K562 (cell line): ENCODE measurements around the gene CCDC87. TPM values are rescaled to one million over a fixed set of nuclear protein-coding genes. Genes with fewer than 3 reads are reported as not detected.
A peak's percentile ranks its signal among the peaks of the same experiment; 100 is the strongest.

Source experiments
- ASH1L ChIP-seq: fragments of 450-650 bp; IDR thresholded peaks from 2 replicates; pipeline ENCODE4 v1.6.1; 2018; ENCODE audit warnings: borderline replicate concordance, mild to moderate bottlenecking, low read depth; ENCODE audit not compliant: partially characterized antibody
- ATF7 ChIP-seq: fragments of 450-650 bp; IDR thresholded peaks from 2 replicates; pipeline ENCODE4 v1.7.1; 2014; ENCODE audit warnings: mild to moderate bottlenecking, moderate library complexity
- CXXC5 ChIP-seq: fragments of 250-450 bp; sonication (Bioruptor Pico); IDR thresholded peaks from 2 replicates; pipeline ENCODE4 v1.8.0; 2022; ENCODE audit warnings: inconsistent platforms, mild to moderate bottlenecking, moderate library complexity
- DPF2 ChIP-seq: fragments of 450-650 bp; IDR thresholded peaks from 2 replicates; pipeline ENCODE4 v1.6.1; 2016
- GATAD2B ChIP-seq: fragments of 450-650 bp; IDR thresholded peaks from 2 replicates; pipeline ENCODE4 v1.6.1; 2017; ENCODE audit warnings: mild to moderate bottlenecking, borderline replicate concordance
- HMG20A ChIP-seq: fragments of 450-650 bp; formaldehyde crosslinking; conservative IDR thresholded peaks from 2 replicates; pipeline ENCODE4 v1.4.0; 2020; ENCODE audit warnings: mild to moderate bottlenecking, mixed read lengths
- HMG20B ChIP-seq: fragments of 250-450 bp; sonication (Bioruptor Pico); IDR thresholded peaks from 2 replicates; pipeline ENCODE4 v1.5.0; 2021; ENCODE audit warnings: mild to moderate bottlenecking
- IFI16 ChIP-seq: fragments of 250-450 bp; sonication (Bioruptor Pico); IDR thresholded peaks from 2 replicates; pipeline ENCODE4 v2.1.2; 2022; ENCODE audit warnings: mild to moderate bottlenecking, inconsistent platforms
- KLF10 ChIP-seq: fragments of 250-450 bp; sonication (Bioruptor Pico); IDR thresholded peaks from 2 replicates; pipeline ENCODE4 v1.6.1; 2021; ENCODE audit warnings: matching md5 sums
- MEF2D ChIP-seq: conservative IDR thresholded peaks from 2 replicates; pipeline ENCODE4 v1.6.1; 2016; ENCODE audit warnings: low read depth, missing genetic modification characterization, missing compliant biosample characterization
- MTA2 ChIP-seq: fragments of 450-650 bp; IDR thresholded peaks from 2 replicates; pipeline ENCODE4 v1.6.1; 2016; ENCODE audit warnings: low read depth
- POLR2G ChIP-seq: fragments of 200-400 bp; formaldehyde crosslinking; IDR thresholded peaks from 2 replicates; pipeline ENCODE4 v1.6.1; 2017; ENCODE audit warnings: low read depth, mild to moderate bottlenecking, antibody characterized with exemption, low read length, moderate library complexity
- SMAD1 ChIP-seq: fragments of 150-350 bp; IDR thresholded peaks from 2 replicates; pipeline ENCODE4 v1.6.1; 2014; ENCODE audit warnings: low read length, low read depth; ENCODE audit not compliant: partially characterized antibody
- TRIM28 ChIP-seq: fragments of 450-650 bp; IDR thresholded peaks from 2 replicates; pipeline ENCODE4 v1.6.1; 2017
- ZKSCAN1 ChIP-seq: fragments of 150-350 bp; IDR thresholded peaks from 2 replicates; pipeline ENCODE4 v1.6.1; 2016; ENCODE audit warnings: low read depth, low read length
- ZNF165 ChIP-seq: fragments of 250-450 bp; sonication (Bioruptor Pico); IDR thresholded peaks from 2 replicates; pipeline ENCODE4 v1.4.0; 2020; ENCODE audit warnings: borderline replicate concordance
- ZNF445 ChIP-seq: fragments of 250-450 bp; sonication (Bioruptor Pico); IDR thresholded peaks from 2 replicates; pipeline ENCODE4 v1.4.0; 2020; ENCODE audit warnings: low read depth, mild to moderate bottlenecking, moderate library complexity
- polyA plus RNA-seq, 8 experiments: library from polyadenylated mRNA; depleted of rRNA in 4 of 8; stranded (reverse) in 5 of 8; unstranded in 3 of 8; fragments of >200 nt; fragmentation: Nextera tagmentation in 2 of 8; fragmentation: Illumina TruSeq in 1 of 8; extraction: Ambion mirVana in 2 of 8; extraction: Trizol in 1 of 8; gene quantifications; 2 replicates each; pipeline versions ENCODE4 v1.2.1 to v1.2.3, GENCODE V29; 2011 to 2014; ENCODE audit warnings: inconsistent platforms in 1 of 8, missing spikeins in 1 of 8
- total RNA-seq, 7 experiments: library from RNA; depleted of rRNA in 6 of 7; stranded (reverse); fragments of >200 nt in 6 of 7; fragmentation: Illumina TruSeq in 2 of 7; extraction: Trizol in 2 of 7; gene quantifications; 2 replicates each; pipeline versions ENCODE4 v1.2.1 to v1.2.3, GENCODE V29; 2011 to 2021; ENCODE audit warnings: low replicate concordance in 1 of 7
- TF ChIP-seq, protein P1 (sequence below): fragments of 450-650 bp; IDR thresholded peaks from 2 replicates; pipeline ENCODE4 v1.6.1; 2017; ENCODE audit warnings: antibody characterized with exemption, mild to moderate bottlenecking
- TF ChIP-seq, protein P2 (sequence below): sonication (generic); formaldehyde crosslinking; IDR thresholded peaks from 2 replicates; pipeline ENCODE4 v1.8.0; 2022; ENCODE audit warnings: missing genetic modification reagents, mild to moderate bottlenecking, borderline replicate concordance
- TF ChIP-seq, protein P3 (sequence below): fragments of 450-650 bp; IDR thresholded peaks from 2 replicates; pipeline ENCODE4 v1.6.1; 2014; ENCODE audit warnings: low read depth, mild to moderate bottlenecking, moderate library complexity, borderline replicate concordance
- TF ChIP-seq, protein P4 (sequence below): fragments of 450-650 bp; IDR thresholded peaks from 2 replicates; pipeline ENCODE4 v1.6.1; 2016

Gene CCDC87
- total and polyA plus RNA-seq, 9 of the 15 experiments (the other 6 are each of a cell fraction or from before 2014, with no cell fraction given), result 0.03 to 0.44 (median 0.15) TPM; not detected in 1

DNA sequence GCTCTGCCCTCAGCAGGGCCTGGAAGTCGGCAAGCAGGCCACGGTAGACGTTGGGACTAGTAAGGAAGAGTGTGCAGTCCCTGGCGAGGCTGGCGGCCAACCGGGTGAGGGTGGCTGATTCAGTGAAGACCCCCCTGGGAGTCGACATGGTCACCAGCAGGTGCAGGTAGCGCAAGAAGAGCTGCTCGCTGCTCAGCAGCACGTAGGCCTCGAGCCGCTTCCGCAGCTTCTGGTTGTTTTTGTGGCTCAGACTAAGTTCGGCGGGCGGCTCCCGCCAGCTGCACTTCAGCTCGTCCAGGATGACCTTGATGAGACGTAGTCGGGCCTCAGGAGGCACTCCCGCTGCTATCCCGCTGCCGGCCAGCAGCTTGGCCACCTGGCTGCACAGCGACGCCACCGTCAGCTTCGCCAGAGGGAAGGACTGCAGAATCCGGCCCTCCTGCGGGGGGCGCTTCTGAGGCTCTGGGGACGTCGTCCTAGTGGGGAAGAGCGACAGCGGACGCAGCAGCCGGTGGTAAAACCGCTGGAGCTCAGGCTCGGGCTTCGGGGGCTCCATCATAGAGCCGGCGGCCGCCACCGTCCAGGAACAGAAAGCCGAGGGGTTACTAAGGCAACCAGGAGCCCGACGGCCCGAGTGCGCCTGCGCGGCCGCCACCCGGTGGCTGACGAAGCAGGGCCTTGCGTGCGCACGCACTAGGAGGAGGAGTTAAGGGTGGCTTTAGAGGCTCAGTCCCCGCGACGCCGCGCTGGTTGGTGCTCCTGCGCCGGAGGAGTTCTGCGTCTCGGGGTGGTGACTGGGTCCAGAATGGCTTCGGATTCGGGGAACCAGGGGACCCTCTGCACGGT, at the start of gene CCDC87, which contains the start of gene CCS (continued):
- TF ChIP-seq, protein P1, sequence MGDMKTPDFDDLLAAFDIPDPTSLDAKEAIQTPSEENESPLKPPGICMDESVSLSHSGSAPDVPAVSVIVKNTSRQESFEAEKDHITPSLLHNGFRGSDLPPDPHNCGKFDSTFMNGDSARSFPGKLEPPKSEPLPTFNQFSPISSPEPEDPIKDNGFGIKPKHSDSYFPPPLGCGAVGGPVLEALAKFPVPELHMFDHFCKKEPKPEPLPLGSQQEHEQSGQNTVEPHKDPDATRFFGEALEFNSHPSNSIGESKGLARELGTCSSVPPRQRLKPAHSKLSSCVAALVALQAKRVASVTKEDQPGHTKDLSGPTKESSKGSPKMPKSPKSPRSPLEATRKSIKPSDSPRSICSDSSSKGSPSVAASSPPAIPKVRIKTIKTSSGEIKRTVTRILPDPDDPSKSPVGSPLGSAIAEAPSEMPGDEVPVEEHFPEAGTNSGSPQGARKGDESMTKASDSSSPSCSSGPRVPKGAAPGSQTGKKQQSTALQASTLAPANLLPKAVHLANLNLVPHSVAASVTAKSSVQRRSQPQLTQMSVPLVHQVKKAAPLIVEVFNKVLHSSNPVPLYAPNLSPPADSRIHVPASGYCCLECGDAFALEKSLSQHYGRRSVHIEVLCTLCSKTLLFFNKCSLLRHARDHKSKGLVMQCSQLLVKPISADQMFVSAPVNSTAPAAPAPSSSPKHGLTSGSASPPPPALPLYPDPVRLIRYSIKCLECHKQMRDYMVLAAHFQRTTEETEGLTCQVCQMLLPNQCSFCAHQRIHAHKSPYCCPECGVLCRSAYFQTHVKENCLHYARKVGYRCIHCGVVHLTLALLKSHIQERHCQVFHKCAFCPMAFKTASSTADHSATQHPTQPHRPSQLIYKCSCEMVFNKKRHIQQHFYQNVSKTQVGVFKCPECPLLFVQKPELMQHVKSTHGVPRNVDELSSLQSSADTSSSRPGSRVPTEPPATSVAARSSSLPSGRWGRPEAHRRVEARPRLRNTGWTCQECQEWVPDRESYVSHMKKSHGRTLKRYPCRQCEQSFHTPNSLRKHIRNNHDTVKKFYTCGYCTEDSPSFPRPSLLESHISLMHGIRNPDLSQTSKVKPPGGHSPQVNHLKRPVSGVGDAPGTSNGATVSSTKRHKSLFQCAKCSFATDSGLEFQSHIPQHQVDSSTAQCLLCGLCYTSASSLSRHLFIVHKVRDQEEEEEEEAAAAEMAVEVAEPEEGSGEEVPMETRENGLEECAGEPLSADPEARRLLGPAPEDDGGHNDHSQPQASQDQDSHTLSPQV, result peak; percentile 58; the same call in 1 of the 2 replicates
- TF ChIP-seq IFI16 (CRISPR knock-in tag) (no peak), KLF10 (CRISPR knock-in tag) (no peak), GATAD2B (no peak), ATF7 (peak; percentile 58; the same call in 1 of the 2 replicates), CXXC5 (CRISPR knock-in tag) (peak; percentile 80), SMAD1 (no peak), POLR2G (peak; percentile 97), HMG20A (no peak), MEF2D (tag) (no peak), ASH1L (no peak), MTA2 (no peak), DPF2 (no peak; the same call in 1 of the 2 replicates), TRIM28 (peak; percentile 69), ZNF165 (CRISPR knock-in tag) (no peak), HMG20B (CRISPR knock-in tag) (no peak), ZNF445 (CRISPR knock-in tag) (no peak), ZKSCAN1 (peak; percentile 63; the same call in 1 of the 2 replicates)
- TF ChIP-seq, protein P2, sequence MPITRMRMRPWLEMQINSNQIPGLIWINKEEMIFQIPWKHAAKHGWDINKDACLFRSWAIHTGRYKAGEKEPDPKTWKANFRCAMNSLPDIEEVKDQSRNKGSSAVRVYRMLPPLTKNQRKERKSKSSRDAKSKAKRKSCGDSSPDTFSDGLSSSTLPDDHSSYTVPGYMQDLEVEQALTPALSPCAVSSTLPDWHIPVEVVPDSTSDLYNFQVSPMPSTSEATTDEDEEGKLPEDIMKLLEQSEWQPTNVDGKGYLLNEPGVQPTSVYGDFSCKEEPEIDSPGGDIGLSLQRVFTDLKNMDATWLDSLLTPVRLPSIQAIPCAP (CRISPR knock-in tag), result no peak
- TF ChIP-seq, protein P3, sequence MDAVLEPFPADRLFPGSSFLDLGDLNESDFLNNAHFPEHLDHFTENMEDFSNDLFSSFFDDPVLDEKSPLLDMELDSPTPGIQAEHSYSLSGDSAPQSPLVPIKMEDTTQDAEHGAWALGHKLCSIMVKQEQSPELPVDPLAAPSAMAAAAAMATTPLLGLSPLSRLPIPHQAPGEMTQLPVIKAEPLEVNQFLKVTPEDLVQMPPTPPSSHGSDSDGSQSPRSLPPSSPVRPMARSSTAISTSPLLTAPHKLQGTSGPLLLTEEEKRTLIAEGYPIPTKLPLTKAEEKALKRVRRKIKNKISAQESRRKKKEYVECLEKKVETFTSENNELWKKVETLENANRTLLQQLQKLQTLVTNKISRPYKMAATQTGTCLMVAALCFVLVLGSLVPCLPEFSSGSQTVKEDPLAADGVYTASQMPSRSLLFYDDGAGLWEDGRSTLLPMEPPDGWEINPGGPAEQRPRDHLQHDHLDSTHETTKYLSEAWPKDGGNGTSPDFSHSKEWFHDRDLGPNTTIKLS, result peak; percentile 73; the same call in 1 of the 2 replicates
- TF ChIP-seq, protein P4, sequence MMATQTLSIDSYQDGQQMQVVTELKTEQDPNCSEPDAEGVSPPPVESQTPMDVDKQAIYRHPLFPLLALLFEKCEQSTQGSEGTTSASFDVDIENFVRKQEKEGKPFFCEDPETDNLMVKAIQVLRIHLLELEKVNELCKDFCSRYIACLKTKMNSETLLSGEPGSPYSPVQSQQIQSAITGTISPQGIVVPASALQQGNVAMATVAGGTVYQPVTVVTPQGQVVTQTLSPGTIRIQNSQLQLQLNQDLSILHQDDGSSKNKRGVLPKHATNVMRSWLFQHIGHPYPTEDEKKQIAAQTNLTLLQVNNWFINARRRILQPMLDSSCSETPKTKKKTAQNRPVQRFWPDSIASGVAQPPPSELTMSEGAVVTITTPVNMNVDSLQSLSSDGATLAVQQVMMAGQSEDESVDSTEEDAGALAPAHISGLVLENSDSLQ, result peak; percentile 49; the same call in 1 of the 2 replicates
